GM10266 (cell line): ENCODE data around the gene TFPI2.

Experiments used
- DNase-seq: peaks from one replicate; pipeline ENCODE4 v3.0.0; 2012; ENCODE audit errors: extremely low spot score
- TF ChIP-seq, protein P1 (sequence below): IDR thresholded peaks from 2 replicates; pipeline ENCODE4 v1.5.1; 2012; ENCODE audit warnings: mild to moderate bottlenecking, low read depth; ENCODE audit not compliant: control insufficient read depth, insufficient read depth; ENCODE audit errors: missing control alignments

The TFPI2 gene

GRCh38 chr7:93861325-93861949, 29.1 kb downstream of the TFPI2 start:
- DNase-seq = no peak
- TF ChIP-seq, protein P1, sequence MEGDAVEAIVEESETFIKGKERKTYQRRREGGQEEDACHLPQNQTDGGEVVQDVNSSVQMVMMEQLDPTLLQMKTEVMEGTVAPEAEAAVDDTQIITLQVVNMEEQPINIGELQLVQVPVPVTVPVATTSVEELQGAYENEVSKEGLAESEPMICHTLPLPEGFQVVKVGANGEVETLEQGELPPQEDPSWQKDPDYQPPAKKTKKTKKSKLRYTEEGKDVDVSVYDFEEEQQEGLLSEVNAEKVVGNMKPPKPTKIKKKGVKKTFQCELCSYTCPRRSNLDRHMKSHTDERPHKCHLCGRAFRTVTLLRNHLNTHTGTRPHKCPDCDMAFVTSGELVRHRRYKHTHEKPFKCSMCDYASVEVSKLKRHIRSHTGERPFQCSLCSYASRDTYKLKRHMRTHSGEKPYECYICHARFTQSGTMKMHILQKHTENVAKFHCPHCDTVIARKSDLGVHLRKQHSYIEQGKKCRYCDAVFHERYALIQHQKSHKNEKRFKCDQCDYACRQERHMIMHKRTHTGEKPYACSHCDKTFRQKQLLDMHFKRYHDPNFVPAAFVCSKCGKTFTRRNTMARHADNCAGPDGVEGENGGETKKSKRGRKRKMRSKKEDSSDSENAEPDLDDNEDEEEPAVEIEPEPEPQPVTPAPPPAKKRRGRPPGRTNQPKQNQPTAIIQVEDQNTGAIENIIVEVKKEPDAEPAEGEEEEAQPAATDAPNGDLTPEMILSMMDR = no peak

- DNase-seq = no peak
- TF ChIP-seq, protein P1 = no peak
Observed at GRCh38 chr7:93860261-93860660, 30.3 kb downstream of the TFPI2 start.

DNA sequence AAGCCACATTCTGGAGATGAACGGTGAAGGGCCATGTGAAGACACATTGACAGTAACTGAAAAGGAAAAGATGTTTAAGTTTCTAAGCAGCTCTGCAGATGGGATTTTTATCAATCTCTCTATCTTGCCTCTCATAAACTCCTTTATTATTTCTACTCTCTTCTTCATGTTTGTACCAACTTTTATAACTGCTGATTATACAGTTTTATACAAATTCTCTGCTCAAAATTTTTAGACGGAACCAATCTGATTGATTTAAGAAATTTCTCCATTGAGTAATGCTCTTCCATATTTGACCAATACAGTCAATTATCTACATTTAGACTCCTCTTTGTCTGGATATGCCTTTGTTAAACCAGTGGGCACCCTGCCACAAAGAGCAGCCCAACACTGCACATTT, 31.7 kb downstream of the TFPI2 start:
- TF ChIP-seq, protein P1 = no peak
- DNase-seq = no peak

DNA sequence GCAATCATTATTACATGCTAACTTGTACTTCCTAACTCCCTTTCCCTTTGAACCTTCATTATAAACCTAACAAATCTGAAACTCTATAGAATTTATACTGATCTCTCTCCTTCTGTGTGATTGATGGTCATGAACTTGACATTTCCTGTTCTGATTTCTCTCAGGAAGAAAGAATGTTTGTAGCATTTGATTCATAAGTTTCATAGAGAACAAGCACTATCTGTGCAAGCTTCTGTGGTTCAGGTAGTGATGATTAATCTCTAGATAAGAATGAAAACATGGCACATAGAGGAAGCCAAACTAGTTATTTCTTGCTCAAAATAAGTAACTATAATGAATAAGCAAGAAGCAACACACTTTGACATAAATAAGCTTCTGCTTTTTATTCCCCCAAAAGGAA, 34.2 kb downstream of the TFPI2 start:
- DNase-seq = no peak
- TF ChIP-seq, protein P1 = no peak

GRCh38 chr7:93855797-93856196, 34.8 kb downstream of the TFPI2 start:
- TF ChIP-seq, protein P1 = no peak
- no peak for DNase-seq

GRCh38 chr7:93854480-93854879, 36.1 kb downstream of the TFPI2 start:
- TF ChIP-seq, protein P1 = no peak
- no peak for DNase-seq

- TF ChIP-seq, protein P1 = no peak
- DNase-seq = no peak
Observed at GRCh38 chr7:93851536-93851935, 39.0 kb downstream of the TFPI2 start.
